Measurements from ENCODE around the gene TRPT1.

The TRPT1 gene

GRCh38 chr11:64192434-64192833 is 33.6 kb downstream of the TRPT1 start:
- H3K27ac ChIP-seq (ENCODE audit: insufficient read depth, low read depth, low read length, poor library complexity, severe bottlenecking), result no peak overlapping the region
- H3K4me3 ChIP-seq (ENCODE audit: insufficient read depth, low read depth, low read length), result no peak overlapping the region
- H3K36me3 ChIP-seq (ENCODE audit: control insufficient read depth, insufficient read depth, low read length), result peaks cover 46% of the 10 kb centered on the region
- 97 to 99% methylated on average over 5 of the region's 5 CpGs for WGBS, 2 experiments
- no peaks in the 10 kb centered on the region for H3K4me1 ChIP-seq (ENCODE audit: control insufficient read depth, insufficient read depth, low read length)
- H3K9me3 ChIP-seq (ENCODE audit: control insufficient read depth, low read length), result no peaks in the 10 kb centered on the region
- no peaks in the 10 kb centered on the region for H3K27me3 ChIP-seq (ENCODE audit: control insufficient read depth, insufficient read depth, low read length, poor library complexity, severe bottlenecking)

GRCh38 chr11:64186492-64187165 is 39.4 kb downstream of the TRPT1 start:
- no peak overlapping the region for H3K4me3 ChIP-seq (ENCODE audit: insufficient read depth, low read depth, low read length)
- no peaks in the 10 kb centered on the region for H3K27me3 ChIP-seq (ENCODE audit: control insufficient read depth, insufficient read depth, low read length, poor library complexity, severe bottlenecking)
- peaks cover 4% of the 10 kb centered on the region for H3K4me1 ChIP-seq (ENCODE audit: control insufficient read depth, insufficient read depth, low read length)
- H3K27ac ChIP-seq (ENCODE audit: insufficient read depth, low read depth, low read length, poor library complexity, severe bottlenecking), result peak overlapping the region; percentile 70
- H3K9me3 ChIP-seq (ENCODE audit: control insufficient read depth, low read length), result no peaks in the 10 kb centered on the region
- peaks cover 5% of the 10 kb centered on the region for H3K36me3 ChIP-seq (ENCODE audit: control insufficient read depth, insufficient read depth, low read length)
- 2% methylated on average over 48 of the region's 48 CpGs for WGBS, 2 experiments

DNA sequence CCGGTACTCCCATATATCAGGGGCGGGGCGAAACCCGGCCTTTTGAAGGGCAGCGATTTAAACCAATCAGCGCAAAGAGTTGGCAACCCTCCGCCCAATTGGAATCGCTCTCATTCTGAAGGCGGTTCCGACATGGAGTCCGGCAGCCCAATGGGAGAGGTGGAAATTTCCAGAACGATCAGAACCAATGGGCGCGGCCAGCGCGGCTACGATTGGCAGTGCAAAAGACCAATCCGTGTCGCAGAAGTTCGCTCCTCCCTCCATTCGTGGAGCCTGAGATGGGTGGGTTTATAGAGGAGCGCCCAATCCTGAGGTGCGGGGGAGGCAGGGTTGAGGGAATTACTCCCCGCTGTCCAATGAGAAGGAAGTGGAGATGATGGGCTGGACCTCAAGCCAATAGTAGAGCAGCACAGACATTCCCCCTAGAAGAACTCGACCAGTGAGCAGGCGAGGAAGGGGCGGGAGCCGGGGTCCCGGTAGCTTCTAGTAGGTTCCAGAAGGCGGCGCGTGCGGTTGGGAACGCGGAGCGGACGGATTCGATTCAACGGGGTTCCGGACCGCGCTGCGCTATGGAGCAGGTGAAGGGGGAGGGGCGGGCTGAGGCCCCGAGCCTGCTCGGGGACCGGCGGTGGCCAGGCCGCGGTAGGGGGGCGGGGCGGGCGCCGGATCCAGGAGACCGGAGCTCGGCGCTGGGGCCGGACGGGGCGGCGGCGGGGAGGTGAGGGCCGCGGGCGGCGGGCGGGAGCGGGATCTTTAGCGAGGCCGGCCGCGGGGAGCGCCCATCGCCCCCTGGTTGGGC is 40.1 kb downstream of the TRPT1 start, which contains the start of gene STIP1:
Gene STIP1 (plus strand): TSS at position 479 of the 799 bp plus-strand sequence. CDS start 91 bp downstream, at position 570.
- Histone ChIP-seq H3K27me3 (ENCODE audit: control insufficient read depth, insufficient read depth, low read length, poor library complexity, severe bottlenecking) (no peaks in the 10 kb centered on the region), H3K27ac (ENCODE audit: insufficient read depth, low read depth, low read length, poor library complexity, severe bottlenecking) (peak within 1 kb of the TSS; percentile 90), H3K36me3 (ENCODE audit: control insufficient read depth, insufficient read depth, low read length) (peaks cover 5% of the 10 kb centered on the region), H3K9me3 (ENCODE audit: control insufficient read depth, low read length) (no peaks in the 10 kb centered on the region), H3K4me1 (ENCODE audit: control insufficient read depth, insufficient read depth, low read length) (peaks cover 4% of the 10 kb centered on the region), H3K4me3 (ENCODE audit: insufficient read depth, low read depth, low read length) (peak within 1 kb of the TSS; percentile 57)
- 0% methylated on average over 74 of the region's 74 CpGs for WGBS, 2 experiments

GRCh38 chr11:64185175-64185692 is 40.8 kb downstream of the TRPT1 start:
- Histone ChIP-seq H3K9me3 (ENCODE audit: control insufficient read depth, low read length) (no peaks in the 10 kb centered on the region), H3K36me3 (ENCODE audit: control insufficient read depth, insufficient read depth, low read length) (peaks cover 5% of the 10 kb centered on the region), H3K4me3 (ENCODE audit: insufficient read depth, low read depth, low read length) (peak overlapping the region; percentile 57), H3K27me3 (ENCODE audit: control insufficient read depth, insufficient read depth, low read length, poor library complexity, severe bottlenecking) (no peaks in the 10 kb centered on the region), H3K27ac (ENCODE audit: insufficient read depth, low read depth, low read length, poor library complexity, severe bottlenecking) (peak overlapping the region; percentile 90), H3K4me1 (ENCODE audit: control insufficient read depth, insufficient read depth, low read length) (peaks cover 4% of the 10 kb centered on the region)
- 1% methylated on average over 52 of the region's 52 CpGs for WGBS, 2 experiments

DNA sequence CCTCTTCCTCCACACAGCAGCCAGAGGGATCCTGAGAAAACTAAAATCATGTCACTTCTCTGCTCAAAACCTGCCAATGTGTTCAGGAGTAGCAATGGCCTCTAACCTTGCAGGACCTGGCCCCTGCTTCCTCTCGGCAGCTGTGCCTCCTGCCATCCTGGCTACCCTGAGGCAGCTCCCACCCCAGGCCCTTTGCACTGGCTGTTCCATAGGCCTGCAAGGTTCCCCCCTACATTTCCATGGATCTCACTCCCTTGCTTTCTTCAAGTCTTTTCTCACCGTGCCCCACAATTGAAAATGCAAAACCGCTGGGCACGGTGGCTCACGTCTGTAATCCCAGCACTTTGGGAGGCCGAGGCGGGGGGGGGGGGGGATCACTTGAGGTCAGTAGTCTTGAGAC is 42.1 kb downstream of the TRPT1 start:
- 90 to 91% methylated on average over 7 of the region's 7 CpGs for WGBS, 2 experiments
- Histone ChIP-seq H3K27ac (ENCODE audit: insufficient read depth, low read depth, low read length, poor library complexity, severe bottlenecking) (no peak overlapping the region), H3K9me3 (ENCODE audit: control insufficient read depth, low read length) (no peaks in the 10 kb centered on the region), H3K36me3 (ENCODE audit: control insufficient read depth, insufficient read depth, low read length) (no peaks in the 10 kb centered on the region), H3K4me3 (ENCODE audit: insufficient read depth, low read depth, low read length) (no peak overlapping the region), H3K27me3 (ENCODE audit: control insufficient read depth, insufficient read depth, low read length, poor library complexity, severe bottlenecking) (no peaks in the 10 kb centered on the region), H3K4me1 (ENCODE audit: control insufficient read depth, insufficient read depth, low read length) (peaks cover 4% of the 10 kb centered on the region)

DNA sequence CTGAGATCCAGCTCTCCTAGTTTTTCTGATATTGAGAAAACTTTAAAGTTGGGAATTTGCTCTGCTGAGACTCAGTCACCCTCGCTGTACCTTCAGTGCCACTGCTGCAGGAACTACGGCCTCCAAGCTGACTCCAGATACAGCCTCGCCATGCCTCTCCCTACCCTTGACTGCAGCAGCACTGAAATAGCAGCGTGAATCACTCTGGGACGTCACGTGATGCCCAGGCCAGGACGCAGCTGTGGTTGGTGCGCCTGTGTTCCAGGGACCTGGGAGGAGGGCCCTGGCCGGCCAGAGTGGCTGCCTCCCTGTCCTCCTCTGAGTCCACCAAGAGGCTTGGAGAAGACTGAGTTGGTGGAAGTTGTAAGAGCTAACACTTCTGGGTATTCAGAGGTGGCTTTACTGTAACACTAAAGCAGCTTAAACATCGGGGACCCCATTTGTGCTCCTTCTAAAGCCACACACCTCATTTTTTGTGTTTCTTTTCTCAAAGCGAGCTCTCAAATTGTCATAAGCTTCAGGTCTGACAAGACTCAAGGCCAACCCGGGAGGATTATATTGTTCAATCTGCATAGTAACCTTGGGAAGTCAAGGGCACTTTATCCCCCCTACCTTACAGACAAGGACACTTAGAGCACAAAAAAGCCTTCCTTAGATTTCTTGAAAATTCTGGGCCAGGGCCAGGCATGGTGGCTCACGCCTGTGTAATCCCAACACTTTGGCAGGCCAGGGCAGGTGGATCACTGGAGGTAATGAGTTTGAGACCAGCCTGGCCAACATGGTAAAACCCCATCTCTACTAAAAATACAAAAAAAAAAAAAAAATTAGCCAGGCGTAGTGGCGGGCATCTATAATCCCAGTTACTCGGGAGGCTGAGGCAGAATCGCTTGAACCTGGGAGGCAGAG is 44.2 kb downstream of the TRPT1 start:
- Histone ChIP-seq H3K4me1 (ENCODE audit: control insufficient read depth, insufficient read depth, low read length) (peaks cover 4% of the 10 kb centered on the region), H3K9me3 (ENCODE audit: control insufficient read depth, low read length) (no peaks in the 10 kb centered on the region), H3K27me3 (ENCODE audit: control insufficient read depth, insufficient read depth, low read length, poor library complexity, severe bottlenecking) (no peaks in the 10 kb centered on the region), H3K36me3 (ENCODE audit: control insufficient read depth, insufficient read depth, low read length) (no peaks in the 10 kb centered on the region), H3K27ac (ENCODE audit: insufficient read depth, low read depth, low read length, poor library complexity, severe bottlenecking) (peak overlapping the region; percentile 20), H3K4me3 (ENCODE audit: insufficient read depth, low read depth, low read length) (no peak overlapping the region)
- WGBS, 2 experiments, result 50 to 51% methylated on average over 17 of the region's 17 CpGs

GRCh38 chr11:64180891-64181290 is 45.1 kb downstream of the TRPT1 start:
- WGBS, 2 experiments, result 93% methylated on average over 5 of the region's 5 CpGs
- Histone ChIP-seq H3K36me3 (ENCODE audit: control insufficient read depth, insufficient read depth, low read length) (no peaks in the 10 kb centered on the region), H3K27me3 (ENCODE audit: control insufficient read depth, insufficient read depth, low read length, poor library complexity, severe bottlenecking) (no peaks in the 10 kb centered on the region), H3K4me1 (ENCODE audit: control insufficient read depth, insufficient read depth, low read length) (peaks cover 4% of the 10 kb centered on the region), H3K27ac (ENCODE audit: insufficient read depth, low read depth, low read length, poor library complexity, severe bottlenecking) (no peak overlapping the region), H3K9me3 (ENCODE audit: control insufficient read depth, low read length) (no peaks in the 10 kb centered on the region), H3K4me3 (ENCODE audit: insufficient read depth, low read depth, low read length) (no peak overlapping the region)

GRCh38 chr11:64178951-64179639 is 46.9 kb downstream of the TRPT1 start:
- Histone ChIP-seq H3K27me3 (ENCODE audit: control insufficient read depth, insufficient read depth, low read length, poor library complexity, severe bottlenecking) (no peaks in the 10 kb centered on the region), H3K36me3 (ENCODE audit: control insufficient read depth, insufficient read depth, low read length) (no peaks in the 10 kb centered on the region), H3K9me3 (ENCODE audit: control insufficient read depth, low read length) (no peaks in the 10 kb centered on the region), H3K27ac (ENCODE audit: insufficient read depth, low read depth, low read length, poor library complexity, severe bottlenecking) (no peak overlapping the region), H3K4me1 (ENCODE audit: control insufficient read depth, insufficient read depth, low read length) (peaks cover 4% of the 10 kb centered on the region), H3K4me3 (ENCODE audit: insufficient read depth, low read depth, low read length) (no peak overlapping the region)
- 93 to 94% methylated on average over 12 of the region's 12 CpGs for WGBS, 2 experiments

GRCh38 chr11:64178203-64178602 is 47.8 kb downstream of the TRPT1 start:
- no peaks in the 10 kb centered on the region for H3K9me3 ChIP-seq (ENCODE audit: control insufficient read depth, low read length)
- peaks cover 4% of the 10 kb centered on the region for H3K4me1 ChIP-seq (ENCODE audit: control insufficient read depth, insufficient read depth, low read length)
- WGBS, 2 experiments, result 100% methylated on average over 1 of the region's 1 CpG

More at GRCh38 chr11:64178203-64178602, 47.8 kb downstream of the TRPT1 start:
- Histone ChIP-seq H3K27me3 (ENCODE audit: control insufficient read depth, insufficient read depth, low read length, poor library complexity, severe bottlenecking) (no peaks in the 10 kb centered on the region), H3K36me3 (ENCODE audit: control insufficient read depth, insufficient read depth, low read length) (no peaks in the 10 kb centered on the region), H3K4me3 (ENCODE audit: insufficient read depth, low read depth, low read length) (no peak overlapping the region), H3K27ac (ENCODE audit: insufficient read depth, low read depth, low read length, poor library complexity, severe bottlenecking) (no peak overlapping the region)
